Loucy (cell line): ENCODE data around the gene NDUFA6.

Experiments
- CTCF ChIP-seq: fragments of 200-600 bp; sonication (generic); conservative IDR thresholded peaks from 2 replicates; pipeline ENCODE4 v1.5.1; 2014; ENCODE audit warnings: mild to moderate bottlenecking, antibody characterized with exemption, low read length
- EZH2phosphoT487 ChIP-seq: fragments of 200-600 bp; IDR thresholded peaks from 2 replicates; pipeline ENCODE4 v1.6.1; 2018; ENCODE audit warnings: antibody characterized with exemption, mild to moderate bottlenecking, moderate library complexity, borderline replicate concordance

DNA sequence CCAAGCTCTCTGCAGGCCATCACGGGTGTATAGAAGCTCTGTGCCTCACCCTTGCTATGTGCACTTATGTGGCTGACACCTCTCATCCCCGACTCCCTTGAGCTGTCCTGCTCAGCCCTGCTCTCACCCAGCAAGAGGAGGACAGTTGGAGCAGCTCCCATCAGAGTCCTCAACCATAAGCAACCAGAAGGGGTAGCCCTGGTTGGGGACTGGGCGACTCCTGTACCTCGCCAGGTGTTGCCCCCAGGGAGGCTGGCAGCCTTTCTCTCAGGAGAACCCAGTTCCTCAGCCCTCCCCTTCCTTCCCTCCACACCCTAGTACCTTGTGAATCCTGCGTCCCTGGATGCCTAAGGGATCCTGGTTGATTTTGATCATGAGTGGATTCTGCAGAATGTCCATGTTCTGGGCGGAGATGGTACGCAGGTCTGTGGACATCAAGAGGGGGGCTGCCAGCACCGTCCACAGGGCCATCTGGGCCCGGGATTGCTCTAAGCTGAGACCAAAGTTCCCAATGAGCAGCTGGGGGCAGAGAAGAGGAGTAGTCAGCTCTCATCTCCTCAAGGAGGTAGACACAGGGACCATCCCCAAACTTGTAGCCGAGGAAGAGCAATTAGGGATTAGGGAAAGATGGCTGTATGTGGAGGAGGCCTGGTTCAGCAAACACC lies 27.9 kb downstream of the NDUFA6 start:
- TF ChIP-seq CTCF, result no peak
- TF ChIP-seq EZH2phosphoT487, result no peak
